IMR-90 (cell line): Measurements from ENCODE around the gene RXRG.

Experiments
- CHD1 ChIP-seq: IDR thresholded peaks from 2 replicates; pipeline ENCODE4 v1.6.1; 2012; ENCODE audit warnings: low read depth, low read length, improper control_type of control experiment
- CTCF ChIP-seq: conservative IDR thresholded peaks from 2 replicates; pipeline ENCODE4 v1.5.1; 2012; ENCODE audit warnings: mild to moderate bottlenecking, low read depth, low read length, improper control_type of control experiment
- ELK1 ChIP-seq: fragments of 150-350 bp; IDR thresholded peaks from 2 replicates; pipeline ENCODE4 v1.6.1; 2016; ENCODE audit warnings: low read depth, mild to moderate bottlenecking, low read length, moderate library complexity, borderline replicate concordance
- MAFK ChIP-seq: IDR thresholded peaks from 2 replicates; pipeline ENCODE4 v1.6.1; 2012; ENCODE audit warnings: low read depth, low read length, improper control_type of control experiment
- MAZ ChIP-seq: IDR thresholded peaks from 2 replicates; pipeline ENCODE4 v1.6.1; 2012; ENCODE audit warnings: low read depth, mild to moderate bottlenecking, low read length, improper control_type of control experiment, moderate library complexity, borderline replicate concordance
- POLR2A ChIP-seq: IDR thresholded peaks from 2 replicates; pipeline ENCODE4 v1.6.1; 2012; ENCODE audit warnings: mild to moderate bottlenecking, low read depth, low read length
- RAD21 ChIP-seq: IDR thresholded peaks from 2 replicates; pipeline ENCODE4 v1.6.1; 2012; ENCODE audit warnings: low read length, improper control_type of control experiment
- RCOR1 ChIP-seq: IDR thresholded peaks from 2 replicates; pipeline ENCODE4 v1.6.1; 2012; ENCODE audit warnings: mild to moderate bottlenecking, low read length, improper control_type of control experiment; ENCODE audit not compliant: insufficient replicate concordance
- RFX5 ChIP-seq: IDR thresholded peaks from 2 replicates; pipeline ENCODE4 v1.8.0; 2012; ENCODE audit warnings: low read depth, mild to moderate bottlenecking, low read length, moderate library complexity
- SMC3 ChIP-seq: fragments of 150-350 bp; IDR thresholded peaks from 2 replicates; pipeline ENCODE4 v1.6.1; 2016; ENCODE audit warnings: low read depth, mild to moderate bottlenecking, antibody characterized with exemption, low read length, moderate library complexity
- USF2 ChIP-seq: fragments of 150-350 bp; IDR thresholded peaks from 2 replicates; pipeline ENCODE4 v1.6.1; 2017; ENCODE audit warnings: mild to moderate bottlenecking, antibody characterized with exemption, low read length, low read depth

GRCh38 chr1:165376811-165377311 is 68.1 kb downstream of the RXRG start:
- TF ChIP-seq RAD21 = no peak
- no peak for TF ChIP-seq MAZ
- TF ChIP-seq CTCF = no peak
- no peak for TF ChIP-seq RFX5
- TF ChIP-seq ELK1 = no peak
- no peak for TF ChIP-seq POLR2A
- TF ChIP-seq SMC3 = no peak
- no peak for TF ChIP-seq RCOR1
- TF ChIP-seq MAFK = no peak
- no peak for TF ChIP-seq CHD1
- TF ChIP-seq USF2 = no peak
